Bone marrow (tissue), 2 donors: ENCODE data around the gene GALNT14.
"Not testable (repeated sequence)": the region's sequence is repeated elsewhere in the genome, so short reads cannot be mapped to it uniquely, and the experiment has no call there.

Experiments
- DNase-seq, 2 donors: peaks; one replicate each; lab custom pipeline; 2025; lab: John Stamatoyannopoulos, UW

Gene GALNT14, protein sequence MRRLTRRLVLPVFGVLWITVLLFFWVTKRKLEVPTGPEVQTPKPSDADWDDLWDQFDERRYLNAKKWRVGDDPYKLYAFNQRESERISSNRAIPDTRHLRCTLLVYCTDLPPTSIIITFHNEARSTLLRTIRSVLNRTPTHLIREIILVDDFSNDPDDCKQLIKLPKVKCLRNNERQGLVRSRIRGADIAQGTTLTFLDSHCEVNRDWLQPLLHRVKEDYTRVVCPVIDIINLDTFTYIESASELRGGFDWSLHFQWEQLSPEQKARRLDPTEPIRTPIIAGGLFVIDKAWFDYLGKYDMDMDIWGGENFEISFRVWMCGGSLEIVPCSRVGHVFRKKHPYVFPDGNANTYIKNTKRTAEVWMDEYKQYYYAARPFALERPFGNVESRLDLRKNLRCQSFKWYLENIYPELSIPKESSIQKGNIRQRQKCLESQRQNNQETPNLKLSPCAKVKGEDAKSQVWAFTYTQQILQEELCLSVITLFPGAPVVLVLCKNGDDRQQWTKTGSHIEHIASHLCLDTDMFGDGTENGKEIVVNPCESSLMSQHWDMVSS

DNA sequence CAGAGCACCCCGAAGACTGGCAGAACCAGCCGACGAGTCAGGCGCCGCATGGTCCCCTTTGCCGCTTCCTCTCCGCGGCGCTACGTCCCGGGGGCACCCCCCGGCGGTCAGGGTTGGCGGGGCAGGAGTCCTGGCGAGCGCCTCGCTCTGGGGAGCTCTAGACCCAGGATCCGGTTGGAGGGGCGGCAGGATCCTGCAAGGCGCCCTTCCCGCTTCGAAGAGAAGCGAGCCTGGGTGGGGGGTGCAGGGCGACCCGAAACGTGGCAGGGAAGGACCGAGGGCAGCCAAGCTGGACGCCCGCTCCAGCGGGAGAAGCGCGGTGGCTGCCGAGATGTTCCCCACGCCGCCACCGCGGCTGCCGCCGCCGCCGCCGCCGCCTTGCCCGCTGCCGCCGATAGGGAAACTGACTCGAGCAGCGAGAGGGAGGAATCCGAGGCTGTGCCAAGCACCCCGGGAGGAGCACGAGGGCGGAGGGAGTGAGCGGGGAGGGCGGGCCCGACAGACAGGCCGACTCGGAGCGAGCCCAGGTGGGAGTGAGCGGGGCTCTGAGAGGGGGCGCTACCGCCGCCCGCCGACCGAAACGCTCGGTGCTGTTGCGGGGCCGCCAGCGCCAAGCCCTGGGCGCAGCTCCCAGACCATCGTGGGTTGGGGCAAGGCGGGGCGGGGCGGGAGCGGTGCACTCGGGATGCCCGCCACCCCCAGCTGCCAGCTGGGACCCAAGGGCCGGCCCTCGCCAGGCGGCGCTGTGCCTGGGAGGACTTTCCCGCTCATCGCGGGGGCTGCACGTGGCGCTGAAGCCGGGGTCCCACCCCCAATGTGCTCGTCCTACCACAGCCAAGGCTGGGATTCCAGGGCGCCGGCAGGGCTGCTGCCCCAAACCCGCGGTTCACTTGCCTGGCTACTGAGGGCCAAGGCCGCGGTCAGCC lies at the start of gene GALNT14:
Gene GALNT14, minus strand, starts transcription at position 404 of the 926 bp plus-strand sequence. Its CDS starts 354 bp downstream, at position 50.
- DNase-seq, result peak; percentile 28 to 67

DNA sequence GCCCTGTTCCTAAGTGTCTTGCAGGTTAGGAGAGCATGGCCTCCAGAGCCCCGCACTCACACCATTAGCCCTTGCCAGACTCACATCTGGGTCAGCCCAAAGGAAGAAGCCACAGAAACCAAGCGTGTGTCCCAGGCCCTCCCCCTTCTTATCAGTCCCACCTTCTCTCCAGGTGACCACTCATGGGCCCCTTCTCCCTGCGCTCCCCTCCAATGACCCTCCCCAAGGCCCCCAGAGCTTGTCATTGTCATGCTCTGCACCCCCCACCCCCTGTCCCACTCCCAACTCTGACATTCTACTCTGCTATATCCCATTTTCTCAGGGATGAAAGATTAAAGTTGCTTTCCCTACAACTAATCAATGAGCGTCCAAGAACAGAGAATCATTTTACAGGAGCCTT lies 48.9 kb upstream of the GALNT14 start:
- DNase-seq, result no peak

GRCh38 chr2:31183973-31184372 lies 45.7 kb upstream of the GALNT14 start:
- DNase-seq, result not testable (repeated sequence)

DNA sequence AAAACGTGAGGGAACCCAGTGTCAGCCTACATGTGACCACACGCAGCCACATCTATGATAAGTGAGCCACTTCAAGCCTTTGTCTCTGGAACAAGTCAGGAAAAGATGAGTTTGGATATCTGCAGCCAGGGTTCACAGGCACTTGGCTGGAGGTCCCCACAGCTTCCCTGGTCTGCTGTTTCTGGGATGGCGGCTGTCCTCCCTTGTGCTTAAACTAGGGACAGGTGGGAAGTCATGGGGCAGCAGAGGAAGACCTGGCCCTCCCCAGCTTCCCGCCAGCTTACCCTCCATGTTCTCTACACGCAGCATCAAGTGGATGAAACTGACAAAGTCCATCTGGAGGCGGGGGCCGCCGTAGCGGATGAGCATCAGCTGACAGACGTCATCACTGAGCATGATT lies 38.5 kb upstream of the GALNT14 start:
- no peak for DNase-seq

- DNase-seq, result no peak
Measured at GRCh38 chr2:31171142-31171541, 32.9 kb upstream of the GALNT14 start.

DNA sequence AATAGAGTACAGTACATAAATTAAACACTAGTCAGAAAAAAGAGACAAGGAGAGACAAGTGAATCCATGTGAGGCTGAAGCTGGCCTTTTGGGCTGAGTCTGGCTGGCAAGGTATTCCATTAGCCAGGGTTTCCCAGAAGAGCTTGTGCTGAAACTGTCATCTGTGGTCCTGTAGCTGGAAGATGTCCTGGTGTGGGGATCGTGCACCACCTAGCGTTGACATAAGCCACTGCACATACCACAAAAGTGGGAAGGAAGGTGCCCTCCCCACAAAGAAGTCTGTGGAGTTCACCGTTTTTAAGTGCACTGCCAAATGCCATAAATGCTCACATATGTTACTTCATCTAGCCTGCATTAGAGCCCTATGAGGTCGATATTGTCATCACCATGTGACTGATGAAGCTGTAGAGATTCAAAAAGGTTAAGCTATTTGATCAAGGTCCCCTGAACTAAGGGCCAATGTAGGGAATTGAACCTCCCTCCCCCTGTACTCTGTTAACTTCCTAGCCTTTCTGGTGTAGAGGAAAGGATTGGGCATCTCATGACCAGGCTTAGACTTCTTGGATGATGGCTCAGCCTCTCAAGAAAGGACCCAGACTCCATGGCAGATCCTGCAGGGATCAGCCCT lies 31.9 kb upstream of the GALNT14 start:
- DNase-seq, result peak; percentile 9 to 14

DNA sequence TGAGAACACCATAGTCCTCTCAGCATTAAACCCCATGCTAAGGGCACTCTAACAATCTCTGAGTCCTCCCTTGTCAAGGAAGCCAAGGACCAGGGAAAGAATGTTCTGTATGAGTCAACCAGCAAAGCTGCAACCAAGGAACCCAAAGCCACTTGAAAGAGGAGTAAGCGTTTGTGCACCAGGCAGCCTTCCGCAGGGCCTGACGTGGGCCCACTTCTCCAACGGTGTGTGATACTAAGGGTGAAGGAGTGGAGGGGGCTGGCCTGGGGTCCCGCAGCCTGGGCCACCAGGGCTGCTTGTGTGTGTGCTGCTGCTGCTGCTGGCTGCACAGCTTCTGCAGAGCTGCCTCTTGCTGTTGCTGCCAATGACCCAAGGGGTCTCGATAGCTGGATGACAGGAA lies 30.1 kb upstream of the GALNT14 start:
- DNase-seq, result no peak

DNA sequence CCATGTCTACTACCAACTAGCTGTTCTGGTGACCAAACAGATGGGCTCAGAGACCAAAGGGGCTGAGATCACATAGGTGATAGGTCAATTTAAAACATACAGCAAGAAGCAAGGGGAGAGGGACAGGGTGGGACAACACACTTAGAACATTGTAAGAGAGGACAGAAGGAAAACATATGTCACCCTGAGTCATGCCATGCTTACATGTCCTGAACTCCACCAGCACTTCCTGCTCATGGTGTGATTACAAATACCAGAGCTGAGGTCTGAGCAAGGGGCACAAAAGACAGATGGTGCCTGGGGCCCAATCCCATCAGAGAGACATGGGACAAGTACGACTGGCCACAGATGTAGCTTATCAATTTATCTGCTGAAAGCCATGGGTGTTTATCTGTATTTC lies 28.7 kb upstream of the GALNT14 start:
- no peak for DNase-seq

- no peak for DNase-seq
Measured at GRCh38 chr2:31163011-31163539, 24.8 kb upstream of the GALNT14 start.

DNA sequence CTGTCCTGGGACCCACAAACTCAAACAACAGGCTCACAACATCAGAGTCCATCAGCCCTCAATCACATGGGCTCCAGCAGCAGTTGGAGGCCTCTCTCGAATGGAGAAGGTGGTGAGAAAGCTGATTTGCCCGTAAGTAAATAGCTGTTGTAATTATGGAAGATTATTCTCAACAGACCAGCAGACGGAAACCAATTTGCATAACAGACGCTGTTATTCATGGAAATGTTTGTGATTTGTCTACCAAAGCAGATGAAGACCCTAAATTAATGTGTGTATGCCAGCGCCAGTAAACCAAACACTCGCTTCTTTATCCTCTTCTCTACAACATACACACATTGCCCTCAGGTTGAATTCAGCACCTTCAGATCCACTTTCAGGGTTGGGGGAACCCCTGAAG lies 23.4 kb upstream of the GALNT14 start:
- DNase-seq, result no peak

GRCh38 chr2:31151501-31151900 lies 13.3 kb upstream of the GALNT14 start:
- DNase-seq, result no peak

DNA sequence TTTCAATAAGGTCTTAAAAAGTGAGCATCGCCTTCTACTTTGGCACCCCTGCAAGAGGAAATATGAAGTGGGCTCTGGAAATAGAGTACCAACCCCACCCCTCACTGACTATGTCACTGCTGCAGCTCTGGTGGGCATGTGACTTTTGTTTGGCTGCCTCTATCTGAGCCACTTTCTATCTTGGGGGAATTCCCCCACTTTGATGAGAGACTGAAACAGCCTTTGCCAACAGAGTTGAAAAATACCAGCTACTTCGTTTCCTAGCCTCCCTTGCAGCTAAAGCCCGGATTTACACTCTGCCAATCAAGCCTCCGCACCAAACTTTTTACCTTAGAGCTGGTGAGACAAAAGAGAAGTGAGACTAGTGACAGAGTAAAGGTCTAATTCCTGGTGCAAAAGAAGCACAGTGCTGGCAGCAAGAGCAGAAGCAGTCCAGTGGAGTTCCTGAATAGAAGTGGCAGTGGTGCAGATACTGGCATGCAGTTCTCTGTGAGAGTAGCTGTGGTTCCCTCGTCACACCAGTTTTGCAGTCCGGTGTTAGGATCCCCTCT lies 12.0 kb upstream of the GALNT14 start:
- DNase-seq, result no peak

DNA sequence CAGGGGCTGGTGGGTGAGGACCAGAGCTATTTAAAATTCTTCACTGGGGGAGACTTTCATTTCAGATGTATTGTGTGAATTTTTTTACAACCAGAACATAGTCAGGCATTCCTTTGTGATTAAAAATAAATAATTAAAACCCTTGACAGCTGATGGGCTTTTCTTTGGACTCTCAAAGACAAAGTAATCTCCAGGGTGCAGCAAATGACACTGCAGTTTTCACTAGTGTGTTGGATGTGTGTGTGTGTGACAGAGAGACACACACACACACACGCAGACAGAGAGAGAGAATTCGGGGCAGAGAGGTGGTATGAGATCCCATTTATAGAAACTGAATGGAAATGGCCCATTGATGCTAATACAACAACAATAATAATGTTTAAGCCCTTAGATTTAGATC lies 10.3 kb upstream of the GALNT14 start:
- DNase-seq, result no peak

DNA sequence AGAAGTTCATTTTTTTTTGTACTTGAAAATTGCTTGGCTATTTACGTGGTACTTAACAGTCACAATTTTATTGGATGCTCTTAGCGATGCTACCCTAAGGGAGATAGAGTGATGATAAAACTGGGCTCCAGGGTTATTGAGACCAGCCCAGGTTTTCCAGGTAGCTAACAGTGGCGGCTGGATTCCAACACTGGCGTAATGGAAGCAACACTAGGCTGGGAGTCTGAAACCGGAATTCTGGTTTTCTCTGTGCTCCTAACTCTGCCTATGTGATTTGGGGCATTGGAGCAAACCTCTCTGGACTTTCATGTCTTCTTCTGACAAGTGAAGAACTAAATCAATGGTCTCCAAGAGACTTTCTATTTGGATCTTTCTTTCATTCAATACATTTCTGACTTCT lies 9.4 kb upstream of the GALNT14 start:
- no peak for DNase-seq

DNA sequence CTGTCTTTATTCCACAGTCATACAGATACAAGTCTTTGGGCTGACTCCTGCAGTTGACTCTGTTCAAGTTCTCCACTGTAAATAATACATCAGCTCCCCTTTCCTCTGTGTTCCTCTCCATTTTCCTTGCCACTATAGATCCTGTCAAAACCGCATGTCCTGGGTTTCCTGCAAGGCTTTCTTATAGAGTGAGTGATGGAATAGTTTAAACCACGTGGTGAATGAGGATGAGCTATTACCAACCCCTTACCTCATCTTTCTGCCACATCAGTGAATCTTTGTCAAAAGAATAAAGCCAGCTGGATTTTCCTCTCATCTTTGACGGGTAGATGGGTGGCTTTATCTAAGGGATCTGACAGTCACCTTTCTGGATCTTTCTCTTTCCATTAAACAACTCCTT lies 3.9 kb upstream of the GALNT14 start:
- DNase-seq, result no peak

- DNase-seq, result no peak
Measured at GRCh38 chr2:31141443-31142085, 3.3 kb upstream of the GALNT14 start.

- DNase-seq, result no peak
Measured at GRCh38 chr2:31140151-31140550, 1.9 kb upstream of the GALNT14 start.

- DNase-seq, result no peak
Measured at GRCh38 chr2:31139671-31140070, 1.4 kb upstream of the GALNT14 start.

DNA sequence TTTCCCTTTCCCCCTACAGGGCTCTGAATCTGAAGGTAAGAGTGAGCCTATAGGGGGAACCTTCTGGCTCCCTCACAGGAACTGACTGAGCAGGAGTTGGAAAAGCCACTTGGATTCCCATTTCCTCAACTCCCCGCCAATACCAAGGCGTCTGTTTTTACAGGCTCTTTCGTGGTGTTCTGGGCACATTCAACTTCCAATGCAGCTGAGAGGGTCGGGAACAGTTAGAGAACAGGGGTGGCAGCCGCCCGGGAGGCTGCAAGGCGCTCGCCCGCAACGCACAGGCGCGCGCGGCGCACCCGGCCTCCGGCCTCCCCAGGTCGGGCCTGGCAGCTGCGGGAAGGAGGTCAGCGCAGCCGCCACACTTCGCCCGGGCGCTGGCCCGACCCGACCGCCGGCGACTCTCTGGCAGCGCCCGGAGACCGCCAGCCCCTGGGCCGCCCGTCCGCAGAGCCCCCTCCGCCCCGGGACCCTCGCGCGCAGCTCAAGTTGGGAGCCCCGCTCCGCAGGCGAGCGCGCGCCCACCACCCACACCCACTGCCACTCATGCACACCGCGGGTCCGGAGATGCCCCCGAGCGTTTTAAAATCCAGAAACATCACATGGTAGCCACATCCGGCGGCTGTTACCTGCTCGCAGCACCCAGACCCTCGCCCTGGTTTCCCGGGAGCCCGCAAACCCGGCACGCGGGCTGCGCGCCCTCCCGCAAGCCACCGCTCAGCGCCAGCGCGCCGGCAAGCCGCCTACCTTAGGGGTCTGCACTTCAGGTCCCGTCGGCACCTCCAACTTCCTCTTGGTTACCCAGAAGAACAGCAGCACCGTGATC lies 816 bp downstream of the GALNT14 start:
- DNase-seq, result no peak

DNA sequence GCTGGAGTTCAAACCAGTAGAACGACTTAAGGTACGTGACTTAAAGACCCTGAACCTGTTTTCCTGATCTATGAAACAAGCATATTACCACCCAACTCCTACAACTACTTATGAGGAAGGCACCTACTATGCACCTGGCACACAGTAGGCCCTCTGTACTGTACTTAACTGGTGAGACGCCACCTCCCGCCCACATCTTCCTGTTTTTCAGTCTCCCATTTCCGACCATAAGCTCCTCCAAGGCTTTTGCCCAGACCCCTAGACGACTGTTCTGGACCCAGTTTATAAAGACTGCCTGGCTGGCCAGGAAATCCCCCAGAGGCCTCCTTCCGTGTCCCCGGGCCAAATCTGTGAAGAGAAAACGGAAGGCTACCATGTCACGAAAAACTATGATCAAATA lies 1.5 kb downstream of the GALNT14 start:
- DNase-seq, result no peak
